ENCODE measurements around the gene EIF4G3.

GRCh38 chr1:20867847-20868246 is 308.9 kb downstream of the EIF4G3 start:
- TF ChIP-seq CTCF (IDR thresholded peaks at IDR 0.05): no peak
- no peak for TF ChIP-seq EZH2 (IDR thresholded peaks at IDR 0.05; ENCODE audit: borderline replicate concordance, insufficient read depth, low read depth, low read length, poor library complexity, severe bottlenecking)
